Mesendoderm (in vitro differentiated cells): ENCODE results near the gene GOLGA6L2.
"Not testable (repeated sequence)": the region's sequence is repeated elsewhere in the genome, so short reads cannot be mapped to it uniquely, and the experiment has no call there.

Experiments used
- DNase-seq: peaks from one replicate; pipeline ENCODE4 v3.0.0; 2013
- H2AK5ac ChIP-seq: 2 replicates; pipeline ENCODE4 v1.6.1; 2013; ENCODE audit warnings: low read length, inconsistent platforms
- H2BK120ac ChIP-seq: 2 replicates; pipeline ENCODE4 v1.6.1; 2013; ENCODE audit warnings: low read depth, mild to moderate bottlenecking, low read length, moderate library complexity, mixed read lengths
- H2BK15ac ChIP-seq: replicated peaks from 2 replicates; pipeline ENCODE4 v1.6.1; 2013; ENCODE audit warnings: low read depth, mild to moderate bottlenecking, moderate library complexity
- H2BK5ac ChIP-seq: 2 replicates; pipeline ENCODE4 v1.6.1; 2013; ENCODE audit warnings: low read length, inconsistent platforms
- H3K18ac ChIP-seq: 2 replicates; pipeline ENCODE4 v1.6.1; 2013; ENCODE audit warnings: mild to moderate bottlenecking, low read length, mixed read lengths
- H3K23ac ChIP-seq: one replicate; pipeline ENCODE4 v1.6.1; 2013; ENCODE audit warnings: low read length
- H3K27ac ChIP-seq: 2 replicates; pipeline ENCODE4 v1.5.1; 2013; ENCODE audit warnings: low read depth, mild to moderate bottlenecking, inconsistent platforms, low read length, moderate library complexity
- H3K27me3 ChIP-seq: 2 replicates; pipeline ENCODE4 v1.6.1; 2013; ENCODE audit warnings: low read length, control low read depth, mild to moderate bottlenecking, inconsistent platforms; ENCODE audit not compliant: insufficient read depth, poor library complexity
- H3K36me3 ChIP-seq: 2 replicates; pipeline ENCODE4 v1.6.1; 2013; ENCODE audit warnings: low read length, inconsistent platforms; ENCODE audit not compliant: control insufficient read depth, insufficient read depth
- H3K4ac ChIP-seq: one replicate; pipeline ENCODE4 v1.6.1; 2013; ENCODE audit warnings: low read depth, mild to moderate bottlenecking, low read length, moderate library complexity
- H3K4me1 ChIP-seq: 2 replicates; pipeline ENCODE4 v1.6.1; 2013; ENCODE audit warnings: low read depth, low read length, inconsistent platforms; ENCODE audit not compliant: control insufficient read depth
- H3K4me2 ChIP-seq: 2 replicates; pipeline ENCODE4 v1.6.1; 2013; ENCODE audit warnings: low read length
- H3K4me3 ChIP-seq: 2 replicates; pipeline ENCODE4 v1.5.1; 2013; ENCODE audit warnings: mild to moderate bottlenecking, low read length
- H3K56ac ChIP-seq: one replicate; pipeline ENCODE4 v1.6.1; 2013; ENCODE audit warnings: low read length
- H3K79me1 ChIP-seq: 2 replicates; pipeline ENCODE4 v1.6.1; 2013; ENCODE audit warnings: low read length, inconsistent platforms
- H3K79me2 ChIP-seq: 2 replicates; pipeline ENCODE4 v1.6.1; 2013; ENCODE audit warnings: mild to moderate bottlenecking, low read length; ENCODE audit not compliant: control insufficient read depth, insufficient read depth
- H3K9ac ChIP-seq: 2 replicates; pipeline ENCODE4 v1.6.1; 2013; ENCODE audit warnings: low read length, inconsistent platforms
- H4K5ac ChIP-seq: one replicate; pipeline ENCODE4 v1.6.1; 2013; ENCODE audit warnings: low read length
- H4K8ac ChIP-seq: one replicate; pipeline ENCODE4 v1.6.1; 2013; ENCODE audit warnings: low read depth, mild to moderate bottlenecking, control low read depth, low read length, moderate library complexity
- WGBS: extraction: QIAGEN DNeasy Blood & Tissue Kit; methylation state at CpG from one replicate; pipeline ENCODE4 v1.1.7; 2013; ENCODE audit warnings: low lambda C conversion rate, missing lambda C conversion rate; ENCODE audit not compliant: insufficient coverage; ENCODE audit errors: extremely low coverage; 5-methylcytosine and 5-hydroxymethylcytosine counted together

GOLGA6L2 gene

GRCh38 chr15:23415321-23415865 lies 31.6 kb downstream of the GOLGA6L2 start:
- no peak overlapping the region for H3K4ac ChIP-seq

GRCh38 chr15:23412881-23413600 lies 34.0 kb downstream of the GOLGA6L2 start:
- not testable (repeated sequence) for DNase-seq, H3K79me2 ChIP-seq, H3K4ac ChIP-seq, H3K23ac ChIP-seq, H2AK5ac ChIP-seq, H3K36me3 ChIP-seq, H2BK120ac ChIP-seq, H4K5ac ChIP-seq, H3K4me3 ChIP-seq, H3K79me1 ChIP-seq, H4K8ac ChIP-seq, H3K4me2 ChIP-seq, H3K4me1 ChIP-seq, H3K56ac ChIP-seq, H3K27ac ChIP-seq, H2BK5ac ChIP-seq, H3K9ac ChIP-seq, H3K18ac ChIP-seq, H3K27me3 ChIP-seq, H2BK15ac ChIP-seq
- no CpG with 5 or more reads among the region's 5 CpGs for WGBS

More at GRCh38 chr15:23415321-23415865, 31.6 kb downstream of the GOLGA6L2 start:
- H2BK5ac ChIP-seq = no peak overlapping the region
- no peak overlapping the region for H3K4me2 ChIP-seq
- H3K4me3 ChIP-seq = no peak overlapping the region
- no peak overlapping the region for H4K8ac ChIP-seq
- no peaks in the 10 kb centered on the region for H3K79me1 ChIP-seq
- H3K4me1 ChIP-seq = no peaks in the 10 kb centered on the region
- no peak overlapping the region for H2AK5ac ChIP-seq
- H3K18ac ChIP-seq = no peak overlapping the region
- no peak for DNase-seq
- no peak overlapping the region for H4K5ac ChIP-seq
- no peak overlapping the region for H2BK15ac ChIP-seq
- no peak overlapping the region for H3K23ac ChIP-seq
- H3K27ac ChIP-seq = no peak overlapping the region
- no peak overlapping the region for H3K9ac ChIP-seq
- H3K36me3 ChIP-seq = no peaks in the 10 kb centered on the region
- WGBS = no CpG with 5 or more reads among the region's 8 CpGs
- H3K27me3 ChIP-seq = no peaks in the 10 kb centered on the region
- no peak overlapping the region for H3K56ac ChIP-seq
- H2BK120ac ChIP-seq = no peak overlapping the region
- no peaks in the 10 kb centered on the region for H3K79me2 ChIP-seq

DNA sequence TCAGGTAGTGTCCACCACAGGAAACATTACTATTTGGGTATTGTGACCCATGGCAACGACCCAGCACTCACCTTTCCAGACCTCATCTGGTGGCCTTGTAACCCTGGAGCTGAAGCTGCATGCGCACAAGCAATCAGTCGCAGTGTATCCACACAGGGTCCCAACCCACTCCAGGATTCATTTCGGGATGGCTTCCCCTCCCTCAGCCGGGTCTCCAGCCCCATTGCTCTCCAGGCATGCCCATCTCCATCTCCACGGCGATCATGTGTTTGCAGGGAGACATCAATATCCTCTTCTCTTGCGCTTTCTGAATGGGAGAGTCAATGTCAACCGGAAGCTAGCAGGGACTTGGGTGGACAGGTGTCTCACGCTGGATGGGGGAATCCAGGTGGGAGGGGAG lies 35.2 kb downstream of the GOLGA6L2 start:
- H3K79me2 ChIP-seq = no peaks in the 10 kb centered on the region
- no peak overlapping the region for H3K4ac ChIP-seq
- H2BK5ac ChIP-seq = no peak overlapping the region
- no peak for DNase-seq
- no CpG with 5 or more reads among the region's 10 CpGs for WGBS
- no peak overlapping the region for H3K4me2 ChIP-seq
- H3K23ac ChIP-seq = no peak overlapping the region
- H3K27ac ChIP-seq = no peak overlapping the region
- no peak overlapping the region for H2BK15ac ChIP-seq
- H3K79me1 ChIP-seq = no peaks in the 10 kb centered on the region
- H3K4me1 ChIP-seq = no peaks in the 10 kb centered on the region
- H2BK120ac ChIP-seq = no peak overlapping the region
- H3K56ac ChIP-seq = no peak overlapping the region
- no peak overlapping the region for H2AK5ac ChIP-seq
- H3K4me3 ChIP-seq = no peak overlapping the region
- H4K8ac ChIP-seq = no peak overlapping the region
- H4K5ac ChIP-seq = no peak overlapping the region
- H3K18ac ChIP-seq = no peak overlapping the region
- H3K27me3 ChIP-seq = no peaks in the 10 kb centered on the region
- H3K36me3 ChIP-seq = no peaks in the 10 kb centered on the region
- H3K9ac ChIP-seq = no peak overlapping the region

- Histone ChIP-seq H4K8ac (no peak overlapping the region), H3K4me1 (no peaks in the 10 kb centered on the region), H3K9ac (no peak overlapping the region), H3K79me1 (no peaks in the 10 kb centered on the region), H3K23ac (no peak overlapping the region), H2AK5ac (no peak overlapping the region), H3K36me3 (no peaks in the 10 kb centered on the region), H3K4me2 (no peak overlapping the region), H3K4me3 (no peak overlapping the region), H3K27me3 (no peaks in the 10 kb centered on the region), H2BK15ac (no peak overlapping the region), H2BK120ac (no peak overlapping the region), H4K5ac (no peak overlapping the region), H3K56ac (no peak overlapping the region), H3K18ac (no peak overlapping the region), H3K79me2 (no peaks in the 10 kb centered on the region), H2BK5ac (no peak overlapping the region), H3K27ac (no peak overlapping the region), H3K4ac (no peak overlapping the region)
- DNase-seq = no peak
- WGBS = no CpG with 5 or more reads among the region's 4 CpGs
Observed at GRCh38 chr15:23403550-23403949, 43.5 kb downstream of the GOLGA6L2 start.

- no peak overlapping the region for H3K23ac ChIP-seq
- H3K79me1 ChIP-seq = no peaks in the 10 kb centered on the region
- no peak overlapping the region for H3K27ac ChIP-seq
- no peak overlapping the region for H4K5ac ChIP-seq
- no peak overlapping the region for H2BK15ac ChIP-seq
- H3K79me2 ChIP-seq = no peaks in the 10 kb centered on the region
- H2BK5ac ChIP-seq = no peak overlapping the region
- no peak for DNase-seq
- H3K4ac ChIP-seq = no peak overlapping the region
- no peak overlapping the region for H2BK120ac ChIP-seq
- H3K56ac ChIP-seq = no peak overlapping the region
- no peak overlapping the region for H3K4me3 ChIP-seq
- no peaks in the 10 kb centered on the region for H3K36me3 ChIP-seq
- H3K4me1 ChIP-seq = no peaks in the 10 kb centered on the region
- no peak overlapping the region for H2AK5ac ChIP-seq
- H3K18ac ChIP-seq = no peak overlapping the region
- H3K27me3 ChIP-seq = no peaks in the 10 kb centered on the region
- WGBS = no CpG with 5 or more reads among the region's 5 CpGs
- H3K4me2 ChIP-seq = no peak overlapping the region
- no peak overlapping the region for H3K9ac ChIP-seq
- no peak overlapping the region for H4K8ac ChIP-seq
Observed at GRCh38 chr15:23402544-23402943, 44.5 kb downstream of the GOLGA6L2 start.

DNA sequence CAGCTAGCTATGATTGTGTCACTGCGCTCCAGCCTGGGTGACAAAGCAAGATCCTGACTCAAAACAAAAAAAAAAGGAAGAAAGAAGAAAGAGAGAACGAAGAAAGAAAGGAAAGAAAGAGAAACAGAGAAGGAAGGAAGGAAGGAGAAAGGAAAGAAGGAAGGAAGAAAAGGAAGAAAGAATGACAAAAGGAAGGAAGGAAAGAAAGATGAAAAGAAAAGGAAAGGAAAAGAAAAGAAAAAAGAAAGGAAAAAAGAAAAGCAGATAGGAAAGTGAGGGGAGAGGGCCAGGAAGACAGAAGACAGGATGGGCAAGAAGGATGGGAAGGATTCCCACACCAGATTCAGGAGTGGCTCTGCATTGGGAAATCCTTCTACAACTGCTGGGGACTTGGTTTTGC lies 44.9 kb downstream of the GOLGA6L2 start:
- H3K23ac ChIP-seq = no peak overlapping the region
- no peak for DNase-seq
- no peak overlapping the region for H3K4me2 ChIP-seq
- no peak overlapping the region for H3K9ac ChIP-seq
- H3K56ac ChIP-seq = no peak overlapping the region
- WGBS = no CpG with 5 or more reads among the region's 2 CpGs
- H3K79me1 ChIP-seq = no peaks in the 10 kb centered on the region
- no peak overlapping the region for H3K18ac ChIP-seq
- no peaks in the 10 kb centered on the region for H3K36me3 ChIP-seq
- no peak overlapping the region for H3K4me3 ChIP-seq
- no peak overlapping the region for H2BK15ac ChIP-seq
- H2BK120ac ChIP-seq = no peak overlapping the region
- H3K79me2 ChIP-seq = no peaks in the 10 kb centered on the region
- no peak overlapping the region for H2BK5ac ChIP-seq
- no peak overlapping the region for H3K4ac ChIP-seq
- H4K5ac ChIP-seq = no peak overlapping the region
- no peak overlapping the region for H4K8ac ChIP-seq
- H3K27me3 ChIP-seq = no peaks in the 10 kb centered on the region
- no peak overlapping the region for H3K27ac ChIP-seq
- no peak overlapping the region for H2AK5ac ChIP-seq
- no peaks in the 10 kb centered on the region for H3K4me1 ChIP-seq
